Measurements from ENCODE around the gene ZNF679.
"Not testable (repeated sequence)": the region's sequence is repeated elsewhere in the genome, so short reads cannot be mapped to it uniquely, and the experiment has no call there.

ZNF679 gene

GRCh38 chr7:64277630-64278029, 49.4 kb downstream of the ZNF679 start:
- no peak overlapping the region for H3K4me3 ChIP-seq (ENCODE audit: low read depth, low read length)
- no peak for TF ChIP-seq CTCF (IDR thresholded peaks at IDR 0.05; ENCODE audit: control insufficient read depth, extremely low read depth, insufficient read depth)
- no peak for DNase-seq (ENCODE audit: low read depth)

- H3K4me3 ChIP-seq (ENCODE audit: low read depth, low read length), result no peak overlapping the region
- no peak for TF ChIP-seq CTCF (IDR thresholded peaks at IDR 0.05; ENCODE audit: control insufficient read depth, extremely low read depth, insufficient read depth)
- DNase-seq (ENCODE audit: low read depth), result no peak
Observed at GRCh38 chr7:64294701-64295420, 66.6 kb downstream of the ZNF679 start.

- H3K4me3 ChIP-seq (ENCODE audit: low read depth, low read length); DNase-seq (ENCODE audit: low read depth): not testable (repeated sequence)
Observed at GRCh38 chr7:64297418-64297817, 69.1 kb downstream of the ZNF679 start.

- TF ChIP-seq CTCF (IDR thresholded peaks at IDR 0.05; ENCODE audit: control insufficient read depth, extremely low read depth, insufficient read depth), result no peak
- H3K4me3 ChIP-seq (ENCODE audit: low read depth, low read length), result no peak overlapping the region
- no peak for DNase-seq (ENCODE audit: low read depth)
Observed at GRCh38 chr7:64300641-64301405, 72.5 kb downstream of the ZNF679 start.

GRCh38 chr7:64307254-64308015, 79.2 kb downstream of the ZNF679 start:
- peak overlapping the region; percentile 70 for H3K4me3 ChIP-seq (ENCODE audit: low read depth, low read length)
- peak; percentile 98 for DNase-seq (ENCODE audit: low read depth)
- TF ChIP-seq CTCF (IDR thresholded peaks at IDR 0.05; ENCODE audit: control insufficient read depth, extremely low read depth, insufficient read depth), result no peak

GRCh38 chr7:64308016-64308270, 79.7 kb downstream of the ZNF679 start:
- TF ChIP-seq CTCF (IDR thresholded peaks at IDR 0.05; ENCODE audit: control insufficient read depth, extremely low read depth, insufficient read depth), result no peak
- H3K4me3 ChIP-seq (ENCODE audit: low read depth, low read length), result peak overlapping the region; percentile 70
- no peak for DNase-seq (ENCODE audit: low read depth)

GRCh38 chr7:64310426-64310825, 82.2 kb downstream of the ZNF679 start:
- TF ChIP-seq CTCF (IDR thresholded peaks at IDR 0.05; ENCODE audit: control insufficient read depth, extremely low read depth, insufficient read depth), result no peak
- no peak overlapping the region for H3K4me3 ChIP-seq (ENCODE audit: low read depth, low read length)
- no peak for DNase-seq (ENCODE audit: low read depth)
